Parietal lobe (tissue), 2 donors: ENCODE data around the gene SOD2. TPM values are rescaled to one million over a fixed set of nuclear protein-coding genes. Genes with fewer than 3 reads are reported as not detected.

Source experiments
- small RNA-seq: library from RNA; depleted of rRNA; stranded (forward); fragments of <200 nt; gene quantifications from one replicate; pipeline ENCODE3, GENCODE V24; 2014; ENCODE audit warnings: low replicate concordance
- total RNA-seq: library from RNA; depleted of rRNA; stranded (reverse); fragments of >200 nt; gene quantifications from one replicate; pipeline ENCODE4 v1.2.3, GENCODE V29; 2014

Gene SOD2
- total RNA-seq, result 28.2 TPM

DNA sequence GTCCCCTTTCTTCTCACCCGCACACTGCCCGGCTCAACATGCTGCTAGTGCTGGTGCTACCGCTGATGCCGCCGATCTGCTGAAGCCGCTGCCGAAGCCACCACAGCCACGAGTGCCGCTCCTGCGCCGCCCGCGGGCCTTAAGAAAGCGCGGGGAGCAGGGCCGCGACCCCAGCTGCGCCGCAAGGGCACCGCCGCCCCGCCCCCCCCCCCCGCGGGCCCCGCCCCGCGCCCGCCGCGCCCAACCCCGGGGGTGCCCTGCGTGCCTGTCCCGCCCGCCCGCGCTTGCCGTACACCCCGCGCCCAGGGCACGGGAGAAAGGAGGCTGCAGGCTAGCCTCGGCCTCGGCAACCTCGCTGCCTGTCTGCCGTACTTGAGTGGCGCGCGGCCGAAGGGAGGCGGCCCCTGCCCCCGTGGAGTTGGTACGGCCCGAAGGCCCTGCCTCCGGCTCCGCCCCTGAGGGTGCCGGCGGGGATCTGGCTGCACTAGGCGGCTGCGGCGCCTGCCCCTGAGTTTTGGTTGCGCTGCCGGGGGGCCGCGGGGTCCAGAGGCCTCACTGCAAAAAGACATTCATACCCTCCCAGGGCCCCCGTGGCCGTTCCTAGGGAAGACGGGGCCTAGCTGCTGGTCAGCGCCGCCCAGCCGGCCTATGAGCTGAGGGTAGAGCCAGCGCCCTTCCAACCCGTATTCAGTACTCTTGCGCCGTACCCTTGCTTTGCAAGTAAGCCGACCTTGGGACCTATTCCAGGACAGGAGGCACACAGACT lies at the start of gene SOD2:
Gene SOD2 (minus strand): TSS at position 114 of the 766 bp plus-strand sequence. CDS start 74 bp downstream, at position 40.

DNA sequence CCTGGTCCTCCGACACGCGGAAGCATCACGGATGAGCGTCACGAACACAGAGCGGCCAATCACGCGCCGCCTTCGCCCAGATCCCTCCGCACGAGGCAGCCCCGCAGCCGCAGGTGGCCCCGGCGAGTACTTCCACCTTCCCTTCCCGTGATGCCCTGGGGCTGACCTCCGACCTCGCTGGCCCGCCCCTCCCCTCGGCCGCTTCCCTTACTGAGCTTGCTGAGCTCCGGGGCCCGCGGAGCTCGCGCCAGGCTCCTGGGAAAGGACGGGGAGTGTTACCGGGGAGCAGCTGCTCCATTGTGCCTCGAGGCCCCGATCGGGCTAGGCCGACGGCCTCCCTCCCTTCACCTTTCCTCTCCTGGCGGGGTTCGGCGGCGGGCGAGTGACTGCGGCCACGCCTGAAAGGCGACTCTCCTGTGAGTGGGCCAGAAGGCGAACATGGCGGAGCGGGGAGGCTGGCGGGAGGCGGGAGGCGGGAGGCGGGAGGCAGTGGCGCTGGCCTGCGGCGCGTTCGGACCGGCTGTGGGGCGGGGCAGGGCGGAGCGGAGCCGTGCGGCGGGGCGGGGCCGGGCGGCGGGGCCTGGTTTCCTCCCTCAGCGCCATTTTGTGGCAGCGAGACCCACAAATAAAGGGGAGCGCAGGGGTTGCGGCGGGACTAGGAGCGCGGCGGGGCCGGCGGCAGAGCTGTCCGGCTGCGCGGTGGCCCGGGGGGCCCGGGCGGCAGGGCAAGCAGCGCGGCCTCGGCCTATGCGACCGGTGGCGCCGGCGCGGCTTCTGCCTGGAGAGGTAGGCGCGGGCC lies 34.1 kb upstream of the SOD2 start, which contains the start of gene WTAP:
Gene WTAP (plus strand): TSS at position 589 of the 799 bp plus-strand sequence. CDS start 8,760 bp downstream, outside the sequence.

Small RNAs within 50 kb of the gene (small RNA-seq; reads per million reads assigned to genes)
- gene RNU4ATAC18P, result not detected

Other genes starting within 250 kb of the SOD2 start
- 132 TPM for gene WTAP, start 34.3 kb upstream of the SOD2 start, total RNA-seq
- gene ACAT2, start 68.8 kb upstream of the SOD2 start, total RNA-seq, result 81.4 TPM
- 270 TPM for gene TCP1, start 96.4 kb upstream of the SOD2 start, total RNA-seq
- gene MRPL18, start 97.2 kb upstream of the SOD2 start, total RNA-seq, result 46.6 TPM
- gene PNLDC1, start 107.0 kb upstream of the SOD2 start, total RNA-seq, result not detected
- gene MAS1, start 197.7 kb upstream of the SOD2 start, total RNA-seq, result 0.31 TPM